Measurements from ENCODE around the gene MIPEP. TPM values are rescaled to one million over a fixed set of nuclear protein-coding genes. Genes with fewer than 3 reads are reported as not detected.

MIPEP gene
- total RNA-seq, 1 donor from 2014 or later = 11.2 TPM

DNA sequence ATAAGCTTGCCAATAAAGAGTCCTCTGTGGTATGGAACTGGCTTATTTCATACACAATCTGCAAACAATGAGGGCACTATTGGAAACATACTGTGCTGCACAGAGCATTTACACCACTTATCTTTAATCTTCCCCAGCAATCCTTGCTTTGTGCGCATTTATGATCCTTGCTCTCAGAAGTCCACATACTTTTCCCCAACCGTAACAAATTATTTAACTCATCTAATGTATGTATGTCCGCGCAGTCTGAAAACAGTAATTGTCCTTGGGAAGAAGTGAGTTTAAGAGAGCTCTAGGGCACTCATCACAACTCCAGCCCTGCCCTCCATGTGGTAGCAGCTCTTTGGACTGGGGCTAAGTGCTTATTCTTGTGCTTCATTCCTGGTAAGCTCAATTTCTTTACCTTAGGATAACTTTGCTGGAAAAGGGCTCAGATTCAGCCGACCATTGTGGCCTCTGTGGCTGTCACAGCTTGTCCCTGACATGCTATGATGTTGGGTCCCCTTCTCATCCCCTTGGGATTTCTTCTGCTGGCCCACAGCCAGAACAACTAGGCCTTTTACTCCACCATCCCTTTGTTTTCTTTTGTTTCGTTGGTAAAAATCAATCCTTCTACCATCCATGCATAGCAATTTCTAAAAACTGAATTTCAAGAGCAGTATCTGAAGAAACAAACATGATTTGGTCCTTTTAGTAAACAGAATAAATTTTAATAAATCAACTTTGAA, 166.3 kb downstream of the MIPEP start:
- intact Hi-C loops (cut with micrococcal nuclease) = no loop called here

DNA sequence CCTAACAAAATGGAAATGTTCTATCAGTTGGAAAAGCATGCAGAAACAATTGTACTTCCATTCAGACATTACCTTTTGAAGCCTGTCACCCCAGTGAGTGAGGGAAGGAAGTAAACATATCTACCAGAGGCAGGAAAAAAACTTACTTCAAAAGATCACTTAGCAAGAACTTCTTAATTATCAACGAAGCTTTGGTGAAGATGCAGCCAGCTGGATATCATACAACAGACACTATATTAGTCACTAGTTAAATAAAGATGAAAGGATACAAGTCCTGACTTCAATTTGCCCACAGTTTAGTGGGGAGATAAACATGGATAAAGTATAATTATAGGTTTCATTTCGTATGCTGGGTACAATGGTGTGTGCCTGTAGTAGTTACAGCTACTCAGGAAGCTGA, 170.2 kb downstream of the MIPEP start:
- intact Hi-C loops (cut with micrococcal nuclease) = no loop called here

- intact Hi-C loops (cut with micrococcal nuclease) = no loop called here
Observed at GRCh38 chr13:23716401-23716800, 172.8 kb downstream of the MIPEP start.

DNA sequence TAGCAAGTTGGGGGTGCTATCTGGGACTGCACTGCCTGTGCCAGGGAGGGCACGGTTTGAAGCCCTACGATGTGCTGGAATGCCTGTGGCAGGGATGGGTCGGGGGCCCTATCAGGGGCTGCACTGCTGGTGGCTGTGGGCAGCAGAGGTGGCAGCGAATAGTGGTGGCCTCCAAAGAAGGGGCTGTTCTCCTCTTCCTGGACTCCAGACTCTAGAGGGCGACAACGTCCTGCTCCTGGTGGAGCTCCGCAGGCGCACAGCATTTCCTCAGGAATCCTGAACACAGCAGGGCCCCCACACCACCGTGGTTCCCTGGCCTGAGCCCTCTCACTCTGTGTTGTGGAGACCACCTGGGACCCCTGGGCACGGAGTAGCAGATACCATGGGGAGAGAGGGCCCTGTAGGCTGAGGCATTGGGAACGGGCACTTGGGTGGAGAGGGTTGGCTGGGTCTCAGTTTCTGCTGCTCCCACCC, 173.4 kb downstream of the MIPEP start:
- intact Hi-C loops (cut with micrococcal nuclease) = no loop called here

- intact Hi-C loops (cut with micrococcal nuclease) = no loop called here
Observed at GRCh38 chr13:23715092-23715761, 174.0 kb downstream of the MIPEP start.

- intact Hi-C loops (cut with micrococcal nuclease) = no loop called here
Observed at GRCh38 chr13:23714672-23715071, 174.5 kb downstream of the MIPEP start.

GRCh38 chr13:23711355-23711754, 177.8 kb downstream of the MIPEP start:
- intact Hi-C loops (cut with micrococcal nuclease) = loop anchor here (2.0 kb wide), 1 partner anchor 245 kb away; no protein-coding TSS in a partner anchor

- intact Hi-C loops (cut with micrococcal nuclease) = loop anchor here (2.0 kb wide), 1 partner anchor 244 kb away; no protein-coding TSS in a partner anchor
Observed at GRCh38 chr13:23710366-23710765, 178.8 kb downstream of the MIPEP start.

- intact Hi-C loops (cut with micrococcal nuclease) = no loop called here
Observed at GRCh38 chr13:23709536-23709935, 179.7 kb downstream of the MIPEP start.

DNA sequence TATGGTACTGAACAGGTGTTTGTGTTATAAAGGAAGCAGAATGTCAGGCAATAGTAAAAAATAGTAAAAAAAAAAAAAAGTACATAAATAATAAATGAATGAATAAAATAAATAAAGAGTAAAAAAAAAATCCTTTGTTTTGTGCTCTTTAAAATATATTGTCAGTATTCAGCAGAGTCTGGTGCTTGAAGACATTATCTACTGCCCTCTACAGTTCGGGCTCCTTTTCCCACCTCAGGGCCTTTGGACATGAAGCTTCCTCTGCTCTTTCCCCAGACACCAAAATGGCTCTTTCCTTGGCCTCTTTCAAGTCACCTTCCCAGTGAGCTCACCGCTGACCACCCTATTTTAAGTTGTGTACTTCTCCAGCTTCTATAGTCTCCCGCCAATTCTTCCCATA, 181.5 kb downstream of the MIPEP start:
- intact Hi-C loops (cut with micrococcal nuclease) = no loop called here

GRCh38 chr13:23705583-23705982, 183.6 kb downstream of the MIPEP start:
- intact Hi-C loops (cut with micrococcal nuclease) = no loop called here

GRCh38 chr13:23703246-23703860, 185.8 kb downstream of the MIPEP start:
- intact Hi-C loops (cut with micrococcal nuclease) = no loop called here

- intact Hi-C loops (cut with micrococcal nuclease) = no loop called here
Observed at GRCh38 chr13:23701636-23702035, 187.6 kb downstream of the MIPEP start.

GRCh38 chr13:23701186-23701585, 188.0 kb downstream of the MIPEP start:
- intact Hi-C loops (cut with micrococcal nuclease) = no loop called here

GRCh38 chr13:23699271-23699670, 189.9 kb downstream of the MIPEP start:
- intact Hi-C loops (cut with micrococcal nuclease) = loop anchor here (5.0 kb wide), 1 partner anchor 122 kb away; no protein-coding TSS in a partner anchor

- intact Hi-C loops (cut with micrococcal nuclease) = loop anchor here (5.0 kb wide), 1 partner anchor 121 kb away; no protein-coding TSS in a partner anchor
Observed at GRCh38 chr13:23697772-23698313, 191.4 kb downstream of the MIPEP start.

- intact Hi-C loops (cut with micrococcal nuclease) = loop anchor here (5.0 kb wide), 1 partner anchor 119 kb away; no protein-coding TSS in a partner anchor
Observed at GRCh38 chr13:23696610-23697009, 192.6 kb downstream of the MIPEP start.

DNA sequence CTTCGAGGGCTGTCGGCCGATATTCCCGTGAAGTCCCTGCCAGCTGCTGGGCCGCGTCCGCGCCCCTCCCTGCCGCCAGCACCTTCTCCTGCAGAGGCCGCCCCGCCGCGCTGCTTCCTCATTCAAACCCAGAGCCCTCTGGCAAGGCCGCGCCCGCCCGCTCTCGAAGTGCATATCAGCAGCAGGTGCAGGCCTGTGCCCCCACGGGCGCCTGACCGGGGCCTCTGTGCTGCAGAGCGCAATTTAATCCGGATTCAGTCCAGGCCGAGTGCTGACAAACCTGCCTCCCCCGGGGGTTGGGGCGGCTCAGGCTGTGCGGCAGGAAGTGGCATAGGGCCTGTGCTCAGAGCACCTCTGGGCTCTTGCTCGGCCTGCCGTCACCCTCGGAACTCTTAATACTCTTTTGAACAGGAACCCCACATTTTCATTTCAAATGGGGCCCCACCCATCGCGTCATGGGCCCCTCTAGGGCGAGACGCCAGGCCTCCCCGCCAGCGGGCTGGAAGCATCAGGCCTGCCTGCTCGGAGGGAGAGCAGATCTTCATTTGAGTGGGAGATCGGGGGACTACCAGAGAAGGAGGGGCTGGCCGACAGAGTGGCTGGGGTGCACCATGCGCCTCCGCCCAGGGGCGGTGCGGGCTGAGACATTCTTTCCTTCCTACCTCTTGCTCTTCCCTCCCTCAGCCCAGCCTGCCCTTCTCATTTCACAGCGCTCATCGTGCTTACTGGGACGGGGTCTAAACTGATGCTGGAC, 193.3 kb downstream of the MIPEP start:
- intact Hi-C loops (cut with micrococcal nuclease) = loop anchor here (5.0 kb wide), 1 partner anchor 119 kb away; no protein-coding TSS in a partner anchor

GRCh38 chr13:23695196-23695595, 194.0 kb downstream of the MIPEP start:
- intact Hi-C loops (cut with micrococcal nuclease) = loop anchor here (5.0 kb wide), 1 partner anchor 118 kb away; no protein-coding TSS in a partner anchor

DNA sequence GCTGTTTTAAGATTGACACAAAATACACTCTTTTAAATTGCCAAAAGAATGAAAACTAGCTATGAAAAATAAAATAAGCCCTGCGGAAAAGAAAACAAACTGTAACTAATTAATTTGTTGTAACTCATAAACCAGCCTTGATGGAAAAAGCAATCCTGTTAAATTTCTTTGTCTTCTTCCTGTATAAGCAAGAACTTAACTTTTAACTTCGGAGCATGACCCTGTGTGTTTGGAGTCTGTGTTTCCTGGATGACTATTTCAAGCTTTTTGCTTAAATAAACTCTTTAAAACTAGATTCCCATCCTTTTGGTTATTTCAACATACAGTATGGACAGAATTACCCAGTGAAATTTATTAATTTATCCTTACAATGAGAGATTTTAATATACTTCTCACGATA, 196.4 kb downstream of the MIPEP start:
- intact Hi-C loops (cut with micrococcal nuclease) = no loop called here

GRCh38 chr13:23690668-23691067, 198.5 kb downstream of the MIPEP start:
- intact Hi-C loops (cut with micrococcal nuclease) = no loop called here
